OCI-LY3 (cell line): ENCODE data around the gene SPTAN1.
"Not testable (repeated sequence)": the region's sequence is repeated elsewhere in the genome, so short reads cannot be mapped to it uniquely, and the experiment has no call there.

Experiments used
- H2AFZ ChIP-seq: fragments of 200-600, 300-600 bp; shearing (Covaris generic); 2 replicates; pipeline ENCODE4 v1.6.0; 2014; ENCODE audit warnings: antibody characterized with exemption, low read depth, low read length
- H3K27ac ChIP-seq: fragments of 200-600, 300-600 bp; sonication (generic); 2 replicates; pipeline ENCODE4 v1.5.1; 2014; ENCODE audit warnings: mild to moderate bottlenecking, low read length, moderate library complexity, mixed read lengths
- H3K27me3 ChIP-seq: fragments of 200-600, 300-600 bp; sonication (generic); 2 replicates; pipeline ENCODE4 v1.6.1; 2014; ENCODE audit warnings: low read depth, low read length, mixed read lengths
- H3K36me3 ChIP-seq: fragments of 200-600, 300-600 bp; sonication (generic); replicated peaks from 2 replicates; pipeline ENCODE3; 2014; ENCODE audit warnings: low read depth, low read length, mixed read lengths
- H3K4me1 ChIP-seq: fragments of 300-600, 200-600 bp; sonication (generic); 2 replicates; pipeline ENCODE4 v1.6.1; 2014; ENCODE audit warnings: low read length, mixed read lengths
- H3K4me2 ChIP-seq: fragments of 200-600, 300-600 bp; sonication (generic); 2 replicates; pipeline ENCODE4 v1.6.1; 2014; ENCODE audit warnings: low read length, mixed read lengths
- H3K4me3 ChIP-seq: fragments of 300-600, 200-600 bp; sonication (generic); 2 replicates; pipeline ENCODE4 v1.5.1; 2014; ENCODE audit warnings: antibody characterized with exemption, mild to moderate bottlenecking, low read length, moderate library complexity
- H3K79me2 ChIP-seq: fragments of 300-600, 200-600 bp; shearing (Covaris generic); 2 replicates; pipeline ENCODE4 v1.6.1; 2014; ENCODE audit warnings: mild to moderate bottlenecking, low read length, mixed read lengths
- H3K9ac ChIP-seq: fragments of 300-600, 200-600 bp; shearing (Covaris generic); 2 replicates; pipeline ENCODE4 v1.6.0; 2014; ENCODE audit warnings: mild to moderate bottlenecking, low read length, moderate library complexity
- H3K9me3 ChIP-seq: fragments of 200-600, 300-600 bp; shearing (Covaris generic); 2 replicates; pipeline ENCODE4 v1.6.1; 2014; ENCODE audit warnings: low read length, mixed read lengths; ENCODE audit not compliant: insufficient read depth
- H4K20me1 ChIP-seq: fragments of 200-600, 300-600 bp; sonication (generic); 2 replicates; pipeline ENCODE4 v1.6.1; 2016; ENCODE audit warnings: low read length, mixed read lengths; ENCODE audit not compliant: insufficient read depth
- EZH2phosphoT487 ChIP-seq: fragments of 200-600 bp; shearing (Covaris generic); IDR thresholded peaks from 2 replicates; pipeline ENCODE4 v1.6.1; 2018; ENCODE audit warnings: antibody characterized with exemption, mixed run types, low read depth
- TF ChIP-seq, protein P1 (sequence below): fragments of 200-600, 300-600 bp; sonication (generic); IDR thresholded peaks from 2 replicates; pipeline ENCODE4 v1.5.1; 2014; ENCODE audit warnings: antibody characterized with exemption, low read length, low read depth

Gene SPTAN1

DNA sequence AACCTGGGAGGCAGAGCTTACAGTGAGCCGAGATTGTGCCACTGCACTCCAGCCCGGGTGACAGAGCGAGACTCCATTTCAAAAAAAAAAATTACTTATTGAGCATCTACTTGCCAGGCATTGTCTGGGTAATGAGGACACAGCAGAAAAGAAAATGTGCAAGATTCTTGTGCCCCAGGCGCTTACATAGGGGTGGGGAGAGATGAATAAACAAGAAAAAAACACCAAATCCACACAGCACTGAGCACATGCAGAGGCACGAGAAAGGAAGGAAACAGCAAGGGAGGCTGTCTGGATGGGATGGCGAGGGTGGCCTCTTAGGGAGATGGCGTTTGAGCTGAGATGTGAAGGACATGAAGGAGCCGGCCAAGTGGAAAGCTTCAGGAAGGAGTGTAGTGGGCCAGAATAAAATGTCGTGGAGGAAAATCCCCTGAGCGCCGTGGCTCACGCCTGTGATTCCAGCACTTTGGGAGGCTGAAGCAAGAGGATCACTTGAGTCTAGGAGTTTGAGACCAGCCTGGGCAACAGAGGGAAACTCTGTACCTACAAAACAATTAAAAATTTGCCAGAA is 90.4 kb downstream of the SPTAN1 start:
- Histone ChIP-seq H3K4me3 (no peak overlapping the region), H3K36me3 (peaks cover 7% of the 10 kb centered on the region), H3K79me2 (no peaks in the 10 kb centered on the region), H2AFZ (no peak overlapping the region), H3K27me3 (no peaks in the 10 kb centered on the region), H3K27ac (no peak overlapping the region), H3K4me2 (no peak overlapping the region), H3K4me1 (peaks cover 13% of the 10 kb centered on the region), H3K9me3 (no peaks in the 10 kb centered on the region), H3K9ac (no peak overlapping the region), H4K20me1 (no peaks in the 10 kb centered on the region)
- TF ChIP-seq, protein P1, sequence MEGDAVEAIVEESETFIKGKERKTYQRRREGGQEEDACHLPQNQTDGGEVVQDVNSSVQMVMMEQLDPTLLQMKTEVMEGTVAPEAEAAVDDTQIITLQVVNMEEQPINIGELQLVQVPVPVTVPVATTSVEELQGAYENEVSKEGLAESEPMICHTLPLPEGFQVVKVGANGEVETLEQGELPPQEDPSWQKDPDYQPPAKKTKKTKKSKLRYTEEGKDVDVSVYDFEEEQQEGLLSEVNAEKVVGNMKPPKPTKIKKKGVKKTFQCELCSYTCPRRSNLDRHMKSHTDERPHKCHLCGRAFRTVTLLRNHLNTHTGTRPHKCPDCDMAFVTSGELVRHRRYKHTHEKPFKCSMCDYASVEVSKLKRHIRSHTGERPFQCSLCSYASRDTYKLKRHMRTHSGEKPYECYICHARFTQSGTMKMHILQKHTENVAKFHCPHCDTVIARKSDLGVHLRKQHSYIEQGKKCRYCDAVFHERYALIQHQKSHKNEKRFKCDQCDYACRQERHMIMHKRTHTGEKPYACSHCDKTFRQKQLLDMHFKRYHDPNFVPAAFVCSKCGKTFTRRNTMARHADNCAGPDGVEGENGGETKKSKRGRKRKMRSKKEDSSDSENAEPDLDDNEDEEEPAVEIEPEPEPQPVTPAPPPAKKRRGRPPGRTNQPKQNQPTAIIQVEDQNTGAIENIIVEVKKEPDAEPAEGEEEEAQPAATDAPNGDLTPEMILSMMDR = no peak
- TF ChIP-seq EZH2phosphoT487 = no peak

DNA sequence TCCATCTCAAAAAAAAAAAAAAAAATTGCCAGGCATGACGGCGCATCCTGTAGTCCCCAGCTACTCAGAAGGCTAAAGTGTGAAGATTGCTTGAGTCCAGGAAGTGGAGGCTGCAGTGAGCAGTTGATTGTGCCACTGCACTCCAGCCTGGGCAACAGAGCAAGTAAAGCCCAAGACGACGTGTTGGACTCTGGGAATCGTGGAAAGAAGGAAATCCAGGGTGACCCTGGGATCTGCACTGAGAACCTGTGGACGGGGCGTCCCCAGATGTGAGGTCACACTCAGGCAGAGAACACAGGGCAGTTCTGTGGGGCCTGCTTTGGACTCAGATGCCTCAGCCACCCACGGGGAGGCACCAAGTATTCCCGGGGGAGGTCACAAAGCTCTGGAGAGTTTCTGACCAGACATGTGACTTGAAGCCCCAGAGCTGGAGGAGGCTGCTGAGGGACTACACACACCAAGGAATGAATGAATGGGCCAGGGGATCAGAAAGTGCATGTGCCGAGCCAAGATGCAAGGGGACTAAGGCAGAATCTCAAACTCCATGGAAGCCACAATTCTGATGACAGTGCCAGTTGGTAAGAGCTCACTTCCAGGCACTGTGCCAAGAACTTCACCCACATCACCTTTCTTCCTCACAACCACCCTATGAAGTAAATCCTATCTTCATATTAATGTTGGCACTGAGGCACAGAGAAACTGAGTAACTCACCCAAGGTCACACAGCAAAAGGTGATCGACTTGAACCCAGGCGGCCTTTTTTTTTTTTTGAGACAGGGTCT is 91.3 kb downstream of the SPTAN1 start:
- Histone ChIP-seq H3K9me3 (no peaks in the 10 kb centered on the region), H3K27me3 (no peaks in the 10 kb centered on the region), H3K27ac (no peak overlapping the region), H4K20me1 (no peaks in the 10 kb centered on the region), H2AFZ (no peak overlapping the region), H3K4me3 (peak overlapping the region; percentile 9), H3K9ac (0 out of 2 replicates have a peak overlapping the region, but pooled peaks have one; percentile 1), H3K79me2 (no peaks in the 10 kb centered on the region), H3K36me3 (peaks cover 4% of the 10 kb centered on the region), H3K4me1 (peaks cover 13% of the 10 kb centered on the region), H3K4me2 (peak overlapping the region; percentile 37)
- TF ChIP-seq EZH2phosphoT487 = no peak
- TF ChIP-seq, protein P1 = no peak

GRCh38 chr9:128648206-128648605 is 95.8 kb downstream of the SPTAN1 start:
- H3K4me2 ChIP-seq, H3K27me3 ChIP-seq, H3K79me2 ChIP-seq, H2AFZ ChIP-seq, H3K9me3 ChIP-seq, H3K4me3 ChIP-seq, H3K9ac ChIP-seq, H3K27ac ChIP-seq, H3K36me3 ChIP-seq, H3K4me1 ChIP-seq, H4K20me1 ChIP-seq: not testable (repeated sequence)
- TF ChIP-seq, protein P1 = peak; percentile 39

GRCh38 chr9:128651798-128652197 is 99.4 kb downstream of the SPTAN1 start:
- H3K9ac ChIP-seq = no peak overlapping the region

More at GRCh38 chr9:128651798-128652197, 99.4 kb downstream of the SPTAN1 start:
- no peaks in the 10 kb centered on the region for H3K27me3 ChIP-seq
- no peak overlapping the region for H3K4me2 ChIP-seq
- H3K79me2 ChIP-seq = peaks cover 7% of the 10 kb centered on the region; the same call in 1 of the 2 replicates
- H3K4me1 ChIP-seq = no peaks in the 10 kb centered on the region; the same call in 1 of the 2 replicates
- no peaks in the 10 kb centered on the region for H3K9me3 ChIP-seq
- H3K36me3 ChIP-seq = no peaks in the 10 kb centered on the region
- H3K4me3 ChIP-seq = no peak overlapping the region
- no peak for TF ChIP-seq EZH2phosphoT487
- TF ChIP-seq, protein P1 = no peak
- H2AFZ ChIP-seq = no peak overlapping the region
- no peaks in the 10 kb centered on the region for H4K20me1 ChIP-seq
- no peak overlapping the region for H3K27ac ChIP-seq
